ENCODE data around the gene TSPOAP1. TPM values are rescaled to one million over a fixed set of nuclear protein-coding genes. Genes with fewer than 3 reads are reported as not detected.

The TSPOAP1 gene
- polyA plus RNA-seq, 1 of the 3 experiments (the other 2 are of a cell fraction) = 0.79 TPM

DNA sequence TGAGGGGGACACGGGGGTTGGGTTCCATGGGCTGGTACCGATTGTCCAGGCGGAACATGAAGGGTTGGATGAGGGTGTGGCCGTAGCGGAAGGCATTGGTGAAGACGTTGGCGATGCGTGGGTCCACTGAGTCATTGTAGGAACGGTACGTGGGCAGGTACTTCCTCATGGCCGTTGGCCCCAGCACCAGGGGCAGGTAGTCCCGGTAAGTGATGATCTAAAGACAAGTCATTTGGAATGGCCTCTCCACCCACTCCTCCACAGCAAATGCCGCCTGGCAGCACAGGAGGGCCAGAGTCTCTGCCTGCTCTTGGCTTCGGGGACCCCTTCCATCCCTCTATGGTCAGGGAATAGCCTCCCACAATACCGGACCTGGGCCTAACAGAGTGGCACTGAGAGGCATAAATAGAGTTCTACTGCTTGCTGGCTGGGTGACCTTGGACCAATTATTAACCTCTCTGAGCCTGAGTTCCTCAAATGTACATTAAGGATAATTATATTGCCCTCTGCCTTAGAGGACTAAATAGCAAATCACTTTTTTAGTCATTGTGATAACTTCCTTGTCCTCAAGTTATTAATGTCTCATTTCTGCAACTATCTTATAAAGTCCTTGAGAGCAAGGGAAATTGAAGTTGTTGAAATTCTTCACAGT, 55.0 kb downstream of the TSPOAP1 start:
- peaks cover 23% of the 10 kb centered on the region for H3K27me3 ChIP-seq (ENCODE audit: insufficient read depth)
- H3K27ac ChIP-seq (ENCODE audit: low read depth in 2 of 2, low read length in 1 of 2) = no peak overlapping the region
- no peaks in the 10 kb centered on the region for H3F3A ChIP-seq (replicated peaks; ENCODE audit: insufficient read depth)
- POLR2A ChIA-PET = no interaction called here
- no peak overlapping the region for H3K4me3 ChIP-seq (ENCODE audit: low read depth in 2 of 2, low read length in 1 of 2)
- no peaks in the 10 kb centered on the region for H3K9me3 ChIP-seq
- no peak for TF ChIP-seq EP300 (IDR thresholded peaks at IDR 0.05; ENCODE audit: borderline replicate concordance in 1 of 2, low read depth in 1 of 2, low read length in 1 of 2)
- TF ChIP-seq RFX5 (IDR thresholded peaks at IDR 0.05; ENCODE audit: low read length) = no peak
- TF ChIP-seq, protein P1, sequence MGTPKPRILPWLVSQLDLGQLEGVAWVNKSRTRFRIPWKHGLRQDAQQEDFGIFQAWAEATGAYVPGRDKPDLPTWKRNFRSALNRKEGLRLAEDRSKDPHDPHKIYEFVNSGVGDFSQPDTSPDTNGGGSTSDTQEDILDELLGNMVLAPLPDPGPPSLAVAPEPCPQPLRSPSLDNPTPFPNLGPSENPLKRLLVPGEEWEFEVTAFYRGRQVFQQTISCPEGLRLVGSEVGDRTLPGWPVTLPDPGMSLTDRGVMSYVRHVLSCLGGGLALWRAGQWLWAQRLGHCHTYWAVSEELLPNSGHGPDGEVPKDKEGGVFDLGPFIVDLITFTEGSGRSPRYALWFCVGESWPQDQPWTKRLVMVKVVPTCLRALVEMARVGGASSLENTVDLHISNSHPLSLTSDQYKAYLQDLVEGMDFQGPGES (IDR thresholded peaks at IDR 0.05; ENCODE audit: low read depth, low read length) = no peak
- TF ChIP-seq, protein P2, sequence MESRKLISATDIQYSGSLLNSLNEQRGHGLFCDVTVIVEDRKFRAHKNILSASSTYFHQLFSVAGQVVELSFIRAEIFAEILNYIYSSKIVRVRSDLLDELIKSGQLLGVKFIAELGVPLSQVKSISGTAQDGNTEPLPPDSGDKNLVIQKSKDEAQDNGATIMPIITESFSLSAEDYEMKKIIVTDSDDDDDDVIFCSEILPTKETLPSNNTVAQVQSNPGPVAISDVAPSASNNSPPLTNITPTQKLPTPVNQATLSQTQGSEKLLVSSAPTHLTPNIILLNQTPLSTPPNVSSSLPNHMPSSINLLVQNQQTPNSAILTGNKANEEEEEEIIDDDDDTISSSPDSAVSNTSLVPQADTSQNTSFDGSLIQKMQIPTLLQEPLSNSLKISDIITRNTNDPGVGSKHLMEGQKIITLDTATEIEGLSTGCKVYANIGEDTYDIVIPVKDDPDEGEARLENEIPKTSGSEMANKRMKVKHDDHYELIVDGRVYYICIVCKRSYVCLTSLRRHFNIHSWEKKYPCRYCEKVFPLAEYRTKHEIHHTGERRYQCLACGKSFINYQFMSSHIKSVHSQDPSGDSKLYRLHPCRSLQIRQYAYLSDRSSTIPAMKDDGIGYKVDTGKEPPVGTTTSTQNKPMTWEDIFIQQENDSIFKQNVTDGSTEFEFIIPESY (IDR thresholded peaks at IDR 0.05; ENCODE audit: borderline replicate concordance, low read depth) = no peak
- no peak for TF ChIP-seq MEF2A (IDR thresholded peaks at IDR 0.05; ENCODE audit: borderline replicate concordance, low read depth)
- TF ChIP-seq, protein P3, sequence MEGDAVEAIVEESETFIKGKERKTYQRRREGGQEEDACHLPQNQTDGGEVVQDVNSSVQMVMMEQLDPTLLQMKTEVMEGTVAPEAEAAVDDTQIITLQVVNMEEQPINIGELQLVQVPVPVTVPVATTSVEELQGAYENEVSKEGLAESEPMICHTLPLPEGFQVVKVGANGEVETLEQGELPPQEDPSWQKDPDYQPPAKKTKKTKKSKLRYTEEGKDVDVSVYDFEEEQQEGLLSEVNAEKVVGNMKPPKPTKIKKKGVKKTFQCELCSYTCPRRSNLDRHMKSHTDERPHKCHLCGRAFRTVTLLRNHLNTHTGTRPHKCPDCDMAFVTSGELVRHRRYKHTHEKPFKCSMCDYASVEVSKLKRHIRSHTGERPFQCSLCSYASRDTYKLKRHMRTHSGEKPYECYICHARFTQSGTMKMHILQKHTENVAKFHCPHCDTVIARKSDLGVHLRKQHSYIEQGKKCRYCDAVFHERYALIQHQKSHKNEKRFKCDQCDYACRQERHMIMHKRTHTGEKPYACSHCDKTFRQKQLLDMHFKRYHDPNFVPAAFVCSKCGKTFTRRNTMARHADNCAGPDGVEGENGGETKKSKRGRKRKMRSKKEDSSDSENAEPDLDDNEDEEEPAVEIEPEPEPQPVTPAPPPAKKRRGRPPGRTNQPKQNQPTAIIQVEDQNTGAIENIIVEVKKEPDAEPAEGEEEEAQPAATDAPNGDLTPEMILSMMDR (IDR thresholded peaks at IDR 0.05) = no peak
- WGBS (ENCODE audit: low lambda C conversion rate) = 62% methylated on average over 14 of the region's 15 CpGs
- no peaks in the 10 kb centered on the region for H3K9me2 ChIP-seq
- no peak overlapping the region for H3K9ac ChIP-seq
- no peaks in the 10 kb centered on the region; a peak in 1 of 4 replicates for H3K4me1 ChIP-seq (ENCODE audit: control insufficient read depth in 1 of 2, insufficient read depth in 2 of 2, low read depth in 1 of 2, low read length in 1 of 2)
- H3K4me2 ChIP-seq = no peak overlapping the region
- peak; percentile 27 for DNase-seq
- no peaks in the 10 kb centered on the region for H3K79me2 ChIP-seq (ENCODE audit: insufficient read depth)
- H4K20me1 ChIP-seq (ENCODE audit: insufficient read depth) = no peaks in the 10 kb centered on the region
- CTCF ChIA-PET = interaction anchor here (1.4 to 2.2 kb wide), 2 partner anchors 25 to 31 kb away, joined by 6 to 19 read pairs; no protein-coding TSS in a partner anchor
- no peaks in the 10 kb centered on the region for H3K36me3 ChIP-seq (replicated peaks in 1 of 2; ENCODE audit: control insufficient read depth in 1 of 2, insufficient read depth in 2 of 2, low read length in 1 of 2)
- H2AFZ ChIP-seq (ENCODE audit: low read depth) = no peak overlapping the region

DNA sequence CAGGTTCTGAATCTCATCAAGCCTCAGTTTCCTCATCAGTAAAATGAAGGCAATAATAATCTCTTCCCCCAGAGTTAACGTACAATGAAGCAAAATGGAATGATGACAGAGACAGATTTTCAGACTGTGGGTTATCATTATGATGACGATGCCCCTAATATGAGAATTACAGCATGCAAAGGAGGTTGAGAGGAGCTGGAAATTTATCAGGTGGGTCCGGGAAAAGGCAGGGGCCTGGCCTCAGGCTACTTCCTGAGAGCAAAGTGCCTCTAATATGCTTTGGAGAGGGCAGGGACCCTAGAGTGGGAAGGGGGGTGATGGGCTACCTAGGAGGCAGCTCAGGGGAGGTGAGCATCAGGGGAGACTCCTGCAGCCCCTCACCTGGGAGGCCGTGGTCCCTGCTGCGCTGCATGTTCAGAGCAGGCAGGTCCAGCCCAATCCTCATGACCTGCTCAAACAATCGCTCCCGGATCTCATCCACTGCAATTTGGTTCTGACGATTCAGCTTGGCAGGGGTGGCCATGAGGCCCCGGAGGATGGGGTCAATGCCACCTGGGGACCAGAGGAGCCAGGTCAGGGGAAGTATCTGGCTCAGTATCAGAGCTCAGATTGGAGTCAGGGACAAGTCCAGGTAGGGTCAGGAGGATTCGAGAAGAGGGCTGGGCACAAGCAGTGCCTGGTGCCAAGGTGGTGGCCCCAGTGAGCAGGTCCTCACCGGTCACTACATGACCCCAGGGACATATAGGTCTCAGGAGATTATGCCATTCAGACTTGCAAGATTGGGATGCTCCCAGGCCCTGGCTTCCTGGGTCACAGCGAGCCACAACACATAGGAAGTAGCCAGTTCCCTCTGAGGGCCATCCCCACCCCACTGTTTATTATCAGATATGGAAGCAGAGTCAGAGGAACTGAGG, 56.0 kb downstream of the TSPOAP1 start:
- no peaks in the 10 kb centered on the region for H3K36me3 ChIP-seq (replicated peaks in 1 of 2; ENCODE audit: control insufficient read depth in 1 of 2, insufficient read depth in 2 of 2, low read length in 1 of 2)
- H3K79me2 ChIP-seq (ENCODE audit: insufficient read depth) = no peaks in the 10 kb centered on the region
- WGBS (ENCODE audit: low lambda C conversion rate) = 34% methylated on average over 12 of the region's 12 CpGs
- H3K4me2 ChIP-seq = no peak overlapping the region
- H3K27ac ChIP-seq (ENCODE audit: low read depth in 2 of 2, low read length in 1 of 2) = no peak overlapping the region
- no peak overlapping the region for H3K4me3 ChIP-seq (ENCODE audit: low read depth in 2 of 2, low read length in 1 of 2)
- no peaks in the 10 kb centered on the region for H3K9me3 ChIP-seq
- DNase-seq = peak; percentile 25
- H3K4me1 ChIP-seq (ENCODE audit: control insufficient read depth in 1 of 2, insufficient read depth in 2 of 2, low read depth in 1 of 2, low read length in 1 of 2) = no peaks in the 10 kb centered on the region
- H3K9me2 ChIP-seq = no peaks in the 10 kb centered on the region
- ChIA-PET CTCF (interaction anchor here (1.3 to 2.2 kb wide), 3 partner anchors 24 to 134 kb away, joined by 3 to 19 read pairs (median 6); no protein-coding TSS in a partner anchor), POLR2A (no interaction called here)
- H3K9ac ChIP-seq = no peak overlapping the region
- H3K27me3 ChIP-seq (ENCODE audit: insufficient read depth) = peaks cover 28% of the 10 kb centered on the region
- H3F3A ChIP-seq (replicated peaks; ENCODE audit: insufficient read depth) = no peaks in the 10 kb centered on the region
- no peaks in the 10 kb centered on the region for H4K20me1 ChIP-seq (ENCODE audit: insufficient read depth)
- H2AFZ ChIP-seq (ENCODE audit: low read depth) = no peak overlapping the region
- TF ChIP-seq, protein P1 (IDR thresholded peaks at IDR 0.05; ENCODE audit: low read depth, low read length) = no peak
- TF ChIP-seq FOXJ3 (CRISPR knock-in tag; IDR thresholded peaks at IDR 0.05) (no peak), TAF1 (IDR thresholded peaks at IDR 0.05; ENCODE audit: borderline replicate concordance, low read depth, low read length) (no peak), MXI1 (IDR thresholded peaks at IDR 0.05; ENCODE audit: low read depth, low read length) (no peak), TEAD4 (IDR thresholded peaks at IDR 0.05; ENCODE audit: borderline replicate concordance, insufficient read depth) (no peak), RAD21 (IDR thresholded peaks at IDR 0.05; ENCODE audit: low read length) (no peak), NRF1 (IDR thresholded peaks at IDR 0.05; ENCODE audit: low read depth, low read length) (no peak)
- TF ChIP-seq, protein P4, sequence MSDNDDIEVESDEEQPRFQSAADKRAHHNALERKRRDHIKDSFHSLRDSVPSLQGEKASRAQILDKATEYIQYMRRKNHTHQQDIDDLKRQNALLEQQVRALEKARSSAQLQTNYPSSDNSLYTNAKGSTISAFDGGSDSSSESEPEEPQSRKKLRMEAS (IDR thresholded peaks at IDR 0.05; ENCODE audit: low read depth) = no peak
- TF ChIP-seq, protein P5, sequence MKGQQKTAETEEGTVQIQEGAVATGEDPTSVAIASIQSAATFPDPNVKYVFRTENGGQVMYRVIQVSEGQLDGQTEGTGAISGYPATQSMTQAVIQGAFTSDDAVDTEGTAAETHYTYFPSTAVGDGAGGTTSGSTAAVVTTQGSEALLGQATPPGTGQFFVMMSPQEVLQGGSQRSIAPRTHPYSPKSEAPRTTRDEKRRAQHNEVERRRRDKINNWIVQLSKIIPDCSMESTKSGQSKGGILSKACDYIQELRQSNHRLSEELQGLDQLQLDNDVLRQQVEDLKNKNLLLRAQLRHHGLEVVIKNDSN (IDR thresholded peaks at IDR 0.05; ENCODE audit: borderline replicate concordance, low read depth) = no peak
- TF ChIP-seq, protein P6, sequence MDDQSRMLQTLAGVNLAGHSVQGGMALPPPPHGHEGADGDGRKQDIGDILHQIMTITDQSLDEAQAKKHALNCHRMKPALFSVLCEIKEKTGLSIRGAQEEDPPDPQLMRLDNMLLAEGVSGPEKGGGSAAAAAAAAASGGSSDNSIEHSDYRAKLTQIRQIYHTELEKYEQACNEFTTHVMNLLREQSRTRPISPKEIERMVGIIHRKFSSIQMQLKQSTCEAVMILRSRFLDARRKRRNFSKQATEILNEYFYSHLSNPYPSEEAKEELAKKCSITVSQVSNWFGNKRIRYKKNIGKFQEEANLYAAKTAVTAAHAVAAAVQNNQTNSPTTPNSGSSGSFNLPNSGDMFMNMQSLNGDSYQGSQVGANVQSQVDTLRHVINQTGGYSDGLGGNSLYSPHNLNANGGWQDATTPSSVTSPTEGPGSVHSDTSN (IDR thresholded peaks at IDR 0.05) = no peak

All from SK-N-SH (cell line).